K562 (cell line): Measurements from ENCODE around the gene DKK3. TPM values are rescaled to one million over a fixed set of nuclear protein-coding genes. Genes with fewer than 3 reads are reported as not detected.

Experiments used
- ATAC-seq: fragments of 200-7000 bp; cut with Tn5 transposase; 3 replicates; pipeline ENCODE4 v1.9.1; 2020; ENCODE audit warnings: moderate library complexity
- BruUV-seq: library from RNA; stranded (reverse); fragments of 400-500 nt; replicated peaks from 2 replicates; lab custom pipeline; 2021; lab: Mats Ljungman, UMichigan
- CTCF ChIA-PET: fragments of 300-600 bp; formaldehyde crosslinking; extraction: SDS; loops from one replicate; lab custom pipeline; 2021; ENCODE audit warnings: low intra/inter-chr PET ratio; lab: Yijun Ruan, JAX
- POLR2A ChIA-PET: fragments of 300-600, 350-650 bp; sonication (Branson Sonifier 250); formaldehyde crosslinking; extraction: SDS; loops from one replicate; lab custom pipeline; 2021; ENCODE audit warnings: antibody characterized with exemption, inconsistent platforms; lab: Yijun Ruan, JAX
- DNase-seq, 4 experiments: peaks; one replicate each; pipeline versions ENCODE4 v3.0.0 to v3.0.0-alpha.2; 2011 to 2018; ENCODE audit warnings: low spot score in 3 of 4, mixed read lengths in 3 of 4; ENCODE audit errors: extremely low read depth in 1 of 4
- FAIRE-seq: peaks from 2 replicates; lab custom pipeline; 2011; peaks lifted over from hg19 to GRCh38; lab: Jason Lieb, UNC
- H2AFZ ChIP-seq: 2 replicates; pipeline ENCODE4 v1.6.0; 2011; ENCODE audit warnings: low read depth, low read length, control low read depth, inconsistent platforms
- H3K27ac ChIP-seq: fragments of 200-600 bp; 3 replicates; pipeline ENCODE4 v1.8.0; 2011; ENCODE audit warnings: low read depth, mild to moderate bottlenecking, control low read depth, inconsistent platforms, low read length, moderate library complexity, mixed read lengths; ENCODE audit errors: extremely low read depth
- H3K27me3 ChIP-seq, 2 experiments: fragments of 300-600 bp in 1 of 2; 2 replicates in 1 of 2; 3 replicates in 1 of 2; pipeline versions ENCODE4 v1.6.0 to v1.8.0; 2011; ENCODE audit warnings: inconsistent platforms in 2 of 2, low read length in 2 of 2, mild to moderate bottlenecking in 1 of 2, mixed read lengths in 1 of 2, moderate library complexity in 1 of 2; ENCODE audit not compliant: control insufficient read depth in 2 of 2, insufficient read depth in 2 of 2
- H3K36me3 ChIP-seq: fragments of 300-600 bp; 3 replicates; pipeline ENCODE4 v1.8.0; 2011; ENCODE audit warnings: mild to moderate bottlenecking, low read length, inconsistent platforms; ENCODE audit not compliant: control insufficient read depth, insufficient read depth
- H3K4me1 ChIP-seq, 2 experiments: fragments of 200-600 bp in 1 of 2; replicated peaks in 1 of 2; 2 replicates in 1 of 2; 3 replicates in 1 of 2; pipeline versions ENCODE4 v1.5.1 to v1.8.0; 2011; ENCODE audit warnings: inconsistent platforms in 2 of 2, low read length in 2 of 2, mild to moderate bottlenecking in 1 of 2, mixed read lengths in 1 of 2, moderate library complexity in 1 of 2; ENCODE audit not compliant: control insufficient read depth in 2 of 2, insufficient read depth in 2 of 2
- H3K4me2 ChIP-seq: 2 replicates; pipeline ENCODE4 v1.6.1; 2011; ENCODE audit warnings: low read length, control low read depth, inconsistent platforms, mixed read lengths; ENCODE audit not compliant: insufficient read depth
- H3K4me3 ChIP-seq: fragments of 200-600 bp; sonication (generic), shearing (Covaris generic); 2 replicates; pipeline ENCODE4 v1.5.1; 2016; ENCODE audit warnings: control low read depth, inconsistent platforms
- H3K79me2 ChIP-seq: fragments of 200-600 bp; 3 replicates; pipeline ENCODE4 v1.8.0; 2011; ENCODE audit warnings: low read length, inconsistent platforms; ENCODE audit not compliant: control insufficient read depth, insufficient read depth
- H3K9ac ChIP-seq, 2 experiments: 2 replicates each; pipeline versions ENCODE4 v1.6.0 to v1.6.1; 2011; ENCODE audit warnings: low read depth in 2 of 2, low read length in 2 of 2, control low read depth in 1 of 2, inconsistent platforms in 1 of 2, mild to moderate bottlenecking in 1 of 2, mixed read lengths in 1 of 2; ENCODE audit not compliant: insufficient read depth in 1 of 2
- H3K9me1 ChIP-seq: one replicate; pipeline ENCODE4 v1.6.0; 2011; ENCODE audit warnings: inconsistent platforms, mild to moderate bottlenecking, low read length, moderate library complexity; ENCODE audit not compliant: control insufficient read depth, insufficient read depth
- H3K9me3 ChIP-seq: replicated peaks from 2 replicates; pipeline ENCODE4 v1.5.1; 2011; ENCODE audit warnings: low read depth, low read length, inconsistent platforms; ENCODE audit not compliant: control insufficient read depth, insufficient read depth
- H4K20me1 ChIP-seq: replicated peaks from 2 replicates; pipeline ENCODE4 v1.6.1; 2011; ENCODE audit warnings: low read length, inconsistent platforms, mixed read lengths; ENCODE audit not compliant: control insufficient read depth, insufficient read depth
- MAFF ChIP-seq: IDR thresholded peaks from 2 replicates; pipeline ENCODE4 v1.6.1; 2012; ENCODE audit warnings: low read length, improper control_type of control experiment
- NEUROD1 ChIP-seq: fragments of 150-350 bp; IDR thresholded peaks from 2 replicates; pipeline ENCODE4 v1.6.1; 2014; ENCODE audit warnings: borderline replicate concordance, low read length, low read depth; ENCODE audit not compliant: partially characterized antibody
- RBM17 ChIP-seq: fragments of 200-400 bp; formaldehyde crosslinking; IDR thresholded peaks from 2 replicates; pipeline ENCODE4 v1.6.1; 2017; ENCODE audit warnings: low read depth, mild to moderate bottlenecking, low read length, borderline replicate concordance
- SMC3 ChIP-seq: conservative IDR thresholded peaks from 2 replicates; pipeline ENCODE4 v1.6.1; 2011; ENCODE audit warnings: low read depth, low read length, improper control_type of control experiment; ENCODE audit not compliant: insufficient read depth
- SUPT5H ChIP-seq: fragments of 450-650 bp; IDR thresholded peaks from 2 replicates; pipeline ENCODE4 v1.6.1; 2016
- TSC22D4 ChIP-seq: fragments of 450-650 bp; IDR thresholded peaks from 2 replicates; pipeline ENCODE4 v1.6.1; 2016; ENCODE audit warnings: missing genetic modification characterization, missing biosample characterization, control low read depth
- ZNF316 ChIP-seq: fragments of 450-650 bp; IDR thresholded peaks from 2 replicates; pipeline ENCODE4 v1.6.1; 2016
- ZNF644 ChIP-seq: fragments of 200-800 bp; sonication (Bioruptor generic); IDR thresholded peaks from 2 replicates; pipeline ENCODE4 v1.6.1; 2016; ENCODE audit warnings: low read depth, missing genetic modification characterization, missing compliant biosample characterization
- in situ Hi-C: fragments of 300-500 bp; cut with MboI; formaldehyde crosslinking; loops from 4 replicates; pipeline ENCODE4 v1.15.0; 2018; ENCODE audit warnings: inconsistent platforms, mixed read lengths
- intact Hi-C: fragments of 100-400 bp; cut with micrococcal nuclease; formaldehyde crosslinking; loops from 2 replicates; pipeline ENCODE4 v1.14.2; 2022
- polyA plus RNA-seq, 8 experiments: library from polyadenylated mRNA; depleted of rRNA in 4 of 8; stranded (reverse) in 5 of 8; unstranded in 3 of 8; fragments of >200 nt; fragmentation: Nextera tagmentation in 2 of 8; fragmentation: Illumina TruSeq in 1 of 8; extraction: Ambion mirVana in 2 of 8; extraction: Trizol in 1 of 8; gene quantifications; 2 replicates each; pipeline versions ENCODE4 v1.2.1 to v1.2.3, GENCODE V29; 2011 to 2014; ENCODE audit warnings: inconsistent platforms in 1 of 8, missing spikeins in 1 of 8
- total RNA-seq, 7 experiments: library from RNA; depleted of rRNA in 6 of 7; stranded (reverse); fragments of >200 nt in 6 of 7; fragmentation: Illumina TruSeq in 2 of 7; extraction: Trizol in 2 of 7; gene quantifications; 2 replicates each; pipeline versions ENCODE4 v1.2.1 to v1.2.3, GENCODE V29; 2011 to 2021; ENCODE audit warnings: low replicate concordance in 1 of 7
- TF ChIP-seq, protein P1 (sequence below): fragments of 200-600 bp; sonication (generic); IDR thresholded peaks from one replicate; pipeline ENCODE4 v1.6.1; 2012; ENCODE audit warnings: mild to moderate bottlenecking, low read depth, low read length, inconsistent platforms
- TF ChIP-seq, protein P2 (sequence below): fragments of 250-450 bp; sonication (Bioruptor Pico); IDR thresholded peaks from 2 replicates; pipeline ENCODE4 v1.5.0; 2022; ENCODE audit warnings: mild to moderate bottlenecking

DKK3 gene
- total and polyA plus RNA-seq, 9 of the 15 experiments (the other 6 are each of a cell fraction or from before 2014, with no cell fraction given): 0.14 to 0.85 (median 0.38) TPM; not detected in 6

DNA sequence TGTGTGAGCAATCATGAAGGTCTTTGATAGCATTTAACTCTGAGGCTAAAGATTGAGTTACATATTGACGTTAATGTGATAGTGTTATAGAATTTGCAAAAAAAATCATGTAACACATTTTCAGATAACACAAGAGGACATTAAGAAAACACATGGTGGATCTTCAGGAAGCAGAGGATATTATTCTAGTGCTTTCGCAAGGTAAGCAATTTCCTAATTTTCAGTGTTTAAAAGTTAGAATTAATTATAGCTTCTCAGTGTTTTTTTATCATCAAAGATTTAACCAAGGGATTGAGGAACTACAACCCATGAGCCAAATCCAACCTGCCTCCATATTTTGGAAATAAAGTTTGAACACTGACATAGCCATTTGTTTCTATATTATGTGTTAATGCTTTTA is 78.5 kb downstream of the DKK3 start (continued):
- no peak for TF ChIP-seq NEUROD1
- TF ChIP-seq SMC3: no peak
- no peak for TF ChIP-seq RBM17
- TF ChIP-seq ZNF644: no peak
- TF ChIP-seq MAFF: peak; percentile 31; the same call in 1 of the 2 replicates
- peak; percentile 76 for TF ChIP-seq ZNF316

DNA sequence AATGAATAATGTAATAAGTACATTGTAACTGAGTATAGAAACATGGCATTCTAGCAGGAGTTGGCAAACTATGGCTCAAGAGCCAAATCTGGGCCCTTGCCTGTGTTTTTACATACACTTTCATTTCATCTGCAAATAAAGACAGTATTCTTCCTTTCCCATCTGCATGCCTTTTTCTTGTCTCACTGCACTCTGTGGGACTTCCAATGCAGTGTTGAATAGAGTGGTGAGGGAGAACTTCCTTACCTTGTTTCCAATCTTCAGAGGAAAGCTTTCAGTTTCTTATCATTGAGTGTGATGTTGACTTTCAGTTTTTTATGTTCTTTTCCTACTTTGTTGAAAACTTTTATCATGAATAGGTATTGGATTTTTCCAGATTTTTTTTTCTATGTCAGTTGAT is 84.6 kb downstream of the DKK3 start:
- in situ Hi-C loops (no loop called here), intact Hi-C loops (no loop called here)
- TF ChIP-seq TSC22D4 (tag) (no peak), SUPT5H (no peak)
- TF ChIP-seq, protein P1, sequence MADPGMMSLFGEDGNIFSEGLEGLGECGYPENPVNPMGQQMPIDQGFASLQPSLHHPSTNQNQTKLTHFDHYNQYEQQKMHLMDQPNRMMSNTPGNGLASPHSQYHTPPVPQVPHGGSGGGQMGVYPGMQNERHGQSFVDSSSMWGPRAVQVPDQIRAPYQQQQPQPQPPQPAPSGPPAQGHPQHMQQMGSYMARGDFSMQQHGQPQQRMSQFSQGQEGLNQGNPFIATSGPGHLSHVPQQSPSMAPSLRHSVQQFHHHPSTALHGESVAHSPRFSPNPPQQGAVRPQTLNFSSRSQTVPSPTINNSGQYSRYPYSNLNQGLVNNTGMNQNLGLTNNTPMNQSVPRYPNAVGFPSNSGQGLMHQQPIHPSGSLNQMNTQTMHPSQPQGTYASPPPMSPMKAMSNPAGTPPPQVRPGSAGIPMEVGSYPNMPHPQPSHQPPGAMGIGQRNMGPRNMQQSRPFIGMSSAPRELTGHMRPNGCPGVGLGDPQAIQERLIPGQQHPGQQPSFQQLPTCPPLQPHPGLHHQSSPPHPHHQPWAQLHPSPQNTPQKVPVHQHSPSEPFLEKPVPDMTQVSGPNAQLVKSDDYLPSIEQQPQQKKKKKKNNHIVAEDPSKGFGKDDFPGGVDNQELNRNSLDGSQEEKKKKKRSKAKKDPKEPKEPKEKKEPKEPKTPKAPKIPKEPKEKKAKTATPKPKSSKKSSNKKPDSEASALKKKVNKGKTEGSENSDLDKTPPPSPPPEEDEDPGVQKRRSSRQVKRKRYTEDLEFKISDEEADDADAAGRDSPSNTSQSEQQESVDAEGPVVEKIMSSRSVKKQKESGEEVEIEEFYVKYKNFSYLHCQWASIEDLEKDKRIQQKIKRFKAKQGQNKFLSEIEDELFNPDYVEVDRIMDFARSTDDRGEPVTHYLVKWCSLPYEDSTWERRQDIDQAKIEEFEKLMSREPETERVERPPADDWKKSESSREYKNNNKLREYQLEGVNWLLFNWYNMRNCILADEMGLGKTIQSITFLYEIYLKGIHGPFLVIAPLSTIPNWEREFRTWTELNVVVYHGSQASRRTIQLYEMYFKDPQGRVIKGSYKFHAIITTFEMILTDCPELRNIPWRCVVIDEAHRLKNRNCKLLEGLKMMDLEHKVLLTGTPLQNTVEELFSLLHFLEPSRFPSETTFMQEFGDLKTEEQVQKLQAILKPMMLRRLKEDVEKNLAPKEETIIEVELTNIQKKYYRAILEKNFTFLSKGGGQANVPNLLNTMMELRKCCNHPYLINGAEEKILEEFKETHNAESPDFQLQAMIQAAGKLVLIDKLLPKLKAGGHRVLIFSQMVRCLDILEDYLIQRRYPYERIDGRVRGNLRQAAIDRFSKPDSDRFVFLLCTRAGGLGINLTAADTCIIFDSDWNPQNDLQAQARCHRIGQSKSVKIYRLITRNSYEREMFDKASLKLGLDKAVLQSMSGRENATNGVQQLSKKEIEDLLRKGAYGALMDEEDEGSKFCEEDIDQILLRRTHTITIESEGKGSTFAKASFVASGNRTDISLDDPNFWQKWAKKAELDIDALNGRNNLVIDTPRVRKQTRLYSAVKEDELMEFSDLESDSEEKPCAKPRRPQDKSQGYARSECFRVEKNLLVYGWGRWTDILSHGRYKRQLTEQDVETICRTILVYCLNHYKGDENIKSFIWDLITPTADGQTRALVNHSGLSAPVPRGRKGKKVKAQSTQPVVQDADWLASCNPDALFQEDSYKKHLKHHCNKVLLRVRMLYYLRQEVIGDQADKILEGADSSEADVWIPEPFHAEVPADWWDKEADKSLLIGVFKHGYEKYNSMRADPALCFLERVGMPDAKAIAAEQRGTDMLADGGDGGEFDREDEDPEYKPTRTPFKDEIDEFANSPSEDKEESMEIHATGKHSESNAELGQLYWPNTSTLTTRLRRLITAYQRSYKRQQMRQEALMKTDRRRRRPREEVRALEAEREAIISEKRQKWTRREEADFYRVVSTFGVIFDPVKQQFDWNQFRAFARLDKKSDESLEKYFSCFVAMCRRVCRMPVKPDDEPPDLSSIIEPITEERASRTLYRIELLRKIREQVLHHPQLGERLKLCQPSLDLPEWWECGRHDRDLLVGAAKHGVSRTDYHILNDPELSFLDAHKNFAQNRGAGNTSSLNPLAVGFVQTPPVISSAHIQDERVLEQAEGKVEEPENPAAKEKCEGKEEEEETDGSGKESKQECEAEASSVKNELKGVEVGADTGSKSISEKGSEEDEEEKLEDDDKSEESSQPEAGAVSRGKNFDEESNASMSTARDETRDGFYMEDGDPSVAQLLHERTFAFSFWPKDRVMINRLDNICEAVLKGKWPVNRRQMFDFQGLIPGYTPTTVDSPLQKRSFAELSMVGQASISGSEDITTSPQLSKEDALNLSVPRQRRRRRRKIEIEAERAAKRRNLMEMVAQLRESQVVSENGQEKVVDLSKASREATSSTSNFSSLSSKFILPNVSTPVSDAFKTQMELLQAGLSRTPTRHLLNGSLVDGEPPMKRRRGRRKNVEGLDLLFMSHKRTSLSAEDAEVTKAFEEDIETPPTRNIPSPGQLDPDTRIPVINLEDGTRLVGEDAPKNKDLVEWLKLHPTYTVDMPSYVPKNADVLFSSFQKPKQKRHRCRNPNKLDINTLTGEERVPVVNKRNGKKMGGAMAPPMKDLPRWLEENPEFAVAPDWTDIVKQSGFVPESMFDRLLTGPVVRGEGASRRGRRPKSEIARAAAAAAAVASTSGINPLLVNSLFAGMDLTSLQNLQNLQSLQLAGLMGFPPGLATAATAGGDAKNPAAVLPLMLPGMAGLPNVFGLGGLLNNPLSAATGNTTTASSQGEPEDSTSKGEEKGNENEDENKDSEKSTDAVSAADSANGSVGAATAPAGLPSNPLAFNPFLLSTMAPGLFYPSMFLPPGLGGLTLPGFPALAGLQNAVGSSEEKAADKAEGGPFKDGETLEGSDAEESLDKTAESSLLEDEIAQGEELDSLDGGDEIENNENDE: no peak
- TF ChIP-seq, protein P2, sequence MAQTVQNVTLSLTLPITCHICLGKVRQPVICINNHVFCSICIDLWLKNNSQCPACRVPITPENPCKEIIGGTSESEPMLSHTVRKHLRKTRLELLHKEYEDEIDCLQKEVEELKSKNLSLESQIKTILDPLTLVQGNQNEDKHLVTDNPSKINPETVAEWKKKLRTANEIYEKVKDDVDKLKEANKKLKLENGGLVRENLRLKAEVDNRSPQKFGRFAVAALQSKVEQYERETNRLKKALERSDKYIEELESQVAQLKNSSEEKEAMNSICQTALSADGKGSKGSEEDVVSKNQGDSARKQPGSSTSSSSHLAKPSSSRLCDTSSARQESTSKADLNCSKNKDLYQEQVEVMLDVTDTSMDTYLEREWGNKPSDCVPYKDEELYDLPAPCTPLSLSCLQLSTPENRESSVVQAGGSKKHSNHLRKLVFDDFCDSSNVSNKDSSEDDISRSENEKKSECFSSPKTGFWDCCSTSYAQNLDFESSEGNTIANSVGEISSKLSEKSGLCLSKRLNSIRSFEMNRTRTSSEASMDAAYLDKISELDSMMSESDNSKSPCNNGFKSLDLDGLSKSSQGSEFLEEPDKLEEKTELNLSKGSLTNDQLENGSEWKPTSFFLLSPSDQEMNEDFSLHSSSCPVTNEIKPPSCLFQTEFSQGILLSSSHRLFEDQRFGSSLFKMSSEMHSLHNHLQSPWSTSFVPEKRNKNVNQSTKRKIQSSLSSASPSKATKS (CRISPR knock-in tag): no peak

More for the DNA sequence above, 84.6 kb downstream of the DKK3 start:
- FAIRE-seq (no peak), ATAC-seq (no peak), DNase-seq (no peak)
- no TSS peak for BruUV-seq
- ChIA-PET CTCF (no interaction called here), POLR2A (no interaction called here)
- H3K4me1 ChIP-seq: no peaks in the 10 kb centered on the region
- no peaks in the 10 kb centered on the region for H3K79me2 ChIP-seq
- no peaks in the 10 kb centered on the region for H3K27me3 ChIP-seq
- no peak overlapping the region for H3K9ac ChIP-seq
- peaks cover 35% of the 10 kb centered on the region; the same call in 2 of the 3 replicates for H3K36me3 ChIP-seq
- no peak overlapping the region for H2AFZ ChIP-seq
- H3K4me2 ChIP-seq: no peak overlapping the region
- H3K9me3 ChIP-seq: no peaks in the 10 kb centered on the region
- H3K9me1 ChIP-seq: no peaks in the 10 kb centered on the region
- no peaks in the 10 kb centered on the region for H4K20me1 ChIP-seq
- no peak overlapping the region for H3K4me3 ChIP-seq
- no peak overlapping the region for H3K27ac ChIP-seq
